T-helper 1 cell (primary cell): ENCODE results near the gene SLC2A4.

ENCODE experiments used
- DNase-seq, 5 donors: peaks; one replicate each; pipeline ENCODE4 v3.0.0-alpha.2; 2012 to 2020

The SLC2A4 gene

DNA sequence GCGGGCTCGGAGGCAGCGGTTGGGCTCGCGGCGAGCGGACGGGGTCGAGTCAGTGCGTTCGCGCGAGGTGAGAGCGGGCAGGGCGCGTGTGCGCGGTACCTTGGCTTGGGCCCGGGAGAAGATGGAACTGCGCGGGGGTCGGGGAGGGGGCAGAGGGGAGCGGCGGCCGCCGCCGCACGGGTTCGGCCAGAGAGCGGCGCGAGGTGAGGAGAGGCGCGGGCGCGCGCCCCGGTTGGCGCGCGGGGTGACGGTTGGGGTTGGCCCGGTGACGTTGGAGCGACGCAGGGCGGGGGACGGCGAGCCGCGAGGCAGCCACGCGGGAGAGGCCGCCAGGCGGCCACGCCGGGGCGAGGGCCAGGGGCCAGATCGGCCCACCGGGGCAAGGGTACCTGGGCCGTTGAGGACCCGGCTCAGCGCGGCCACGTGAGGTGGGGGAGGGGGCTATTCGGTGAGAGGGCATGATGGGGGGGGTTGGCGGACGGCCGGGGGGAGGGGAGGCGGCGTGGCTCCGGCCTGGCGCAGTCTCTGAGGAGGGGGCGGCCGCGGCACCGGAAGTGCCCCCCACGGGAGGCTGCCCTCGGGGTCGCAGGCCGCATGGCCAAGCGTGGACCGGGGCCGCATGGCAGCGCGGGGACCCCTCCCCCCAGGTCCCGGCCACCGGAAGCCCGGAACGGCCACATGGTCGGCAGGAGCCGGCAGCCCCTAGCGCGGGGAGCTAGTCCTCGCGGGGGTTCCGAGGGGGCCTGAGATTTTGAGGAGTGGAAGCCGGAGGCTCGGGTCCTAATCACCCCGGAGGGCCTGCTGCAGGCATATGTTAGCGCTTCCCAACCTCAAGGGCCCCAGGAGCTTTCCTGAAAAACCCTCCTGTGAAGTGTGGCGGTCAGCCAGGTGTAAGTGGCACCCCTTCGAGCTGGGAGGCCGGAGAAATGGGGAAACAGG, 26.4 kb downstream of the SLC2A4 start:
- DNase-seq: peak; percentile 38 to 67 (median 53)

- peak; percentile 82 to 88 (median 87) for DNase-seq
Measured at GRCh38 chr17:7308625-7309433, 27.3 kb downstream of the SLC2A4 start.

- DNase-seq: no peak
Measured at GRCh38 chr17:7309628-7310027, 28.1 kb downstream of the SLC2A4 start.

DNA sequence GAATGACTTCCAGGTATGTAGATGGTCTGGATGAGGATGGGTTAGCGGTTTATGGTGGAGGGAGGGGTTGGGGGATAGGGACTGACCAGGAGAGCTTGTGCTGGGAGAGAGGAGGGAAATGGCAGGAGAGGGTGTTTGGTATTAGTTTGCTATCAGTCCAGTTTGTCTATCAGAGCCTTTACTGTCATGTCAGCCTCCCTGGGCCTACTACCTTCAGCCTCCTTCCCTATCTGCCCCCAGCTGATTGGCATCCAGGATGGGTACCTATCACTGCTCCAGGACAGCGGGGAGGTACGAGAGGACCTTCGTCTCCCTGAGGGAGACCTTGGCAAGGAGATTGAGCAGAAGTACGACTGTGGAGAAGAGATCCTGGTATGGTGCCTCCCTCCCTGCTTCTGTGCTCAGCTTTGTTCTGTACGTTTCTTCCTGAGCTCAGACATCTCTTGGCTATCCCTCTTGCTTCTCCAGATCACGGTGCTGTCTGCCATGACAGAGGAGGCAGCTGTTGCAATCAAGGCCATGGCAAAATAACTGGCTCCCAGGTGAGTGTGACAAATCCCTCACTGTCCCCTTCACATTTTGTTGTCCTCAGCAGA, 29.7 kb downstream of the SLC2A4 start:
- DNase-seq: no peak

DNA sequence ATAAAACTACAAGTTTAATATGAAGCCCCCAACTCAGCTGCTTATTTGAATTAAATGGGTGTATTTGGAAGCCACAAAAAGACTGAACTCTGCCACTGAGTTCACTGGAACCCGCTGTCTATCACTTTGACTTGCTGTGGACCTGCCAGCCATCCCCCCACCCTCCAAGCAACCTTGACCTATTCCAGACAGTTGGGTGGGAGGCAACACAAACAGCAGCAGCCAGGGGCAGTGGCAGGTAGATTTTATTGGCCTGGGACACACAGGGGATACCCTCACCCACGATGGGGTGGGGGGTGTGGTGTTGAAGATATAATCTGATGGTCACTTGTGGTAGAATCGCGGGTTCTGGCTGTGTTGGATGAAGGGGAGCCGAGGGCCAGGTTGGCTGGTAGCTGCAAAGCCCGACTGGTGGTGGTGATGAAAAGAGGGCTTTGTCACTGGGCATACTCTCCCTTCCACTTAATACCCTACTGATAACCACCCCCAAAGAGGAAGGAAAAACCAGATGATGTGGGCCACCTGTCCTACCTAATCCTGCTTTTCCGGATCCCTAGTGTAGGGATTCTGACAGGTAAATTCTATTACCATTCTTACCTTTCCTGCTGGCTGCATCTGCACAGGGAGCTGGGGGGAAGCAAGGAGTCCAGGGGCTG, 31.0 kb downstream of the SLC2A4 start:
- DNase-seq: no peak

GRCh38 chr17:7313088-7313889, 31.8 kb downstream of the SLC2A4 start:
- no peak for DNase-seq

DNA sequence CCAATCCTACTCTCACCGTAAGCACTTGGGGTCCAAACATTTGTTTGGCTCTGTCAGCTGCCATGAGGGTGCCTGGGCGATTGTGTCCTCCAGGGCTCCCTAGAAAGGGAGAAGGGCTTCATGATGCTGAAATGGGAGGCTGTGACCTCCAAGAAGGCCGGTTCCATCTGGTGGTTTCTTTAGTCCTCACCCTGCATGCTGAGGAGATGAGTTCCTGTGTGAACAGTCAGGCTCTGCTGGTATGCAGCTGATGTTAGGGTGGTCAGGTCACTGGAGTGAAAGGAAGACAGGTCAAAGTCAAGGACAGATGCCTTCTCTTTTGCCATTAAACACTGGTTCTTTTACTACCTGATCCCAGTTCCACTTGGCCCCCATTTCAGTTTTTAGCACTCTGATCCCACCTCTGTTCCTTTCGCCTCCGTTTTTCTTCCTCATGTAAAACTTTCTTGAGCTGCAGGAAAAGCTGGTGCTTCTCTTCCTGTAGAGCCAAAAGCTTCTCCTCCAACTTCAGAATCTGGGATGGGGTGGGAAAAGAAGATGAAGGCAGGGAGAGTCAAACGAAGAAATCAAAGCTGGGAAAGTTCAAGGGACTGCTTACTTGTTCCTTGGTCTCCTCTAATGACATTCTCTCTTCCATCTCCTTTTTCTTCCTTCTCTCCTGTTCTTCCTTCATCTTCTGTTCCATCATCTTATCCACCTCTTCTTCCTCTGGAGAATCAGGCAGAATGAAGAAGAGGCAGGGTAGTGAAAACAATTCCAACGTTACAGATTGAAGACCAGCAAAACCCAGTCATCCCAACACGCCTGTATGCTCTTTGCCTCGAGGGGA, 32.6 kb downstream of the SLC2A4 start:
- DNase-seq: no peak

- peak; percentile 84 to 93 (median 92) for DNase-seq
Measured at GRCh38 chr17:7314719-7315569, 33.4 kb downstream of the SLC2A4 start, which contains the start of gene GPS2. Gene GPS2, minus strand, starts transcription at chr17:7315360. Its CDS starts 308 bp downstream, at chr17:7315052.

GRCh38 chr17:7315570-7316235, 34.2 kb downstream of the SLC2A4 start:
- no peak for DNase-seq

GRCh38 chr17:7317161-7317803, 35.8 kb downstream of the SLC2A4 start:
- DNase-seq: no peak

DNA sequence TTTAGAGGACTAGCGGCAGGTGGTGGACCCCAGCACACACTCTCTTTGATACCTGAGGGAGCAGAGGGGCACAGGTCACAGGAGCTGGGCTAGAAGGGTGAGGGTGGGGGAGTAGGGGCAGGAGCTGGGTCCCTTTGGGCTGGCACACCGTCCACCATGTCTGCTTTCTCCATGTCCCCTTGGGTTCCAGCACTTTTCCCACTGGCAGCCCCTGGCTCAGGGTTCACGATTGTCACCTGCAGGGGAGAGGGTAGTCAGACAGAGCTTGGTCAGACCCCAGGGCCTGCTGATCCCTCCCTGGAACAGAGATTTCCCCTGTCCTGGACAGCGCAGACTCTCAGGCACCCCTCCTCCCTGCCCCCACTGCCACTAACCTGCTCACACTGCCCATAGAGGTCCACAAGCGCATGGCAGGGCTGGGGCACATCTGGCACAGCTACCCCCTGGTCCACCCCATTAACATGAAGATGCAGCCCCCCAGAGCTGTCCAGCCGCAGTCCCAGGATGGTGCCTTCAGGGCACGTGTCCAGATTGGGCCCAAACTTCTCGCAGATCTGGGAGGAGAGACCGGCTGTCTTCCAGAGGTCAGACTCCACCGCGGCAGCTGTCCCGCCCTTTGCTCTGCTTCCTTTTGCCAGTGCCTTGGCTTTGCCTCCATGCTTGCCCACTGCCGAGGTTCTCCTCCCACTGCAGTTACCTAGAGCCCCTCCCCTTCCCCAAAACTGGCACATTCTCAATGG, 36.8 kb downstream of the SLC2A4 start:
- DNase-seq: no peak

DNA sequence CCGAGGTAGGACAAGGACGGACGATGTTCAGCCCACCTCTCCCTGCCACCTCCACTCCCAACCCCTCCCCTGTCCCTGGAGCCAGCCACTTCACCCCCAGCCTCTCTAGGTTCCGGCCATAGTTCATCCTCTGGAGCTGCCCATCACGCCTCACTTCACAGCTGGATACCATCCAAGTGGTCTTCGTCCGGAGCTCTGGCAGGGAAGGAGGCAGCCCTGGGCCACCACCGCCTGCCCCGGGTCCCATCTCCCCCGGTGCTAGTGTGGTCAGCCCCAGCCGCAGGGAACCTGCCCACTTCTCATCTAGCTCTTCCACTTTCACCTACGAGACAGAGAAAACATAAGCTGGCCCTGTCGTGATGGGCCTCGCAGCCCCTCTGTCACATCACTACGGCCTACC, 39.9 kb downstream of the SLC2A4 start:
- no peak for DNase-seq

DNA sequence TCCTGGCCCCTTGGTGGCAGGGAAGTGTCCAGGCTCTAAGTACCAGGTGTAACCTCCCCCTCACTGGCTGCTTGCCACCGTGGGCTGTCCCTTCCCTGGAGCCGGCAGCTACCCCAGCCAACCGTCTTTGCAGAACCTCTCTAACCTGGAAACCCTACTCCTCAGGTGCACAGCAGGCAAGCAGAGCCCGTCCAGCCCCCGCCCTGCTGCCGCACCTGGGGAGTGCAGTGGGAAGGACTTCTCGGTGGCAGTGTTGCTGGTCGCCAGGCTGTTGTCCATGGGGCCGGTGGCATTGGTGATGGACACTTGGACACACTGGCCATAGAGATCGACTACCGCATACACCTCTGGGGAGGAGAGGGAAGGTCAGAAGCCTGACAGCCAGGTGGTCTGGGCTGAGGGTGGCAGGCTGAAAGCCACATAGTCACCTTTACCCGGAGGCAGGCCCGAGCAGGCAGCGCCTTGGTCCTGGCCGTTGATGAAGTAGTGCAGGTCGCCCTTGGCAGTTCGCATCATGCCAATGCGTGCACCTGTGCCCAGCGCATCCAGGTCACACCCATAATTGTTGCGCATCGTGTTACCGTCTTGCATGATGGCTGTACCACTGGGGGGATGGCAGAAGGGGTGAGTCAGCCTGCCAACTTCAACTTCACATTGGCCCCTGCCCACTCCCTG, 41.1 kb downstream of the SLC2A4 start:
- DNase-seq: no peak

DNA sequence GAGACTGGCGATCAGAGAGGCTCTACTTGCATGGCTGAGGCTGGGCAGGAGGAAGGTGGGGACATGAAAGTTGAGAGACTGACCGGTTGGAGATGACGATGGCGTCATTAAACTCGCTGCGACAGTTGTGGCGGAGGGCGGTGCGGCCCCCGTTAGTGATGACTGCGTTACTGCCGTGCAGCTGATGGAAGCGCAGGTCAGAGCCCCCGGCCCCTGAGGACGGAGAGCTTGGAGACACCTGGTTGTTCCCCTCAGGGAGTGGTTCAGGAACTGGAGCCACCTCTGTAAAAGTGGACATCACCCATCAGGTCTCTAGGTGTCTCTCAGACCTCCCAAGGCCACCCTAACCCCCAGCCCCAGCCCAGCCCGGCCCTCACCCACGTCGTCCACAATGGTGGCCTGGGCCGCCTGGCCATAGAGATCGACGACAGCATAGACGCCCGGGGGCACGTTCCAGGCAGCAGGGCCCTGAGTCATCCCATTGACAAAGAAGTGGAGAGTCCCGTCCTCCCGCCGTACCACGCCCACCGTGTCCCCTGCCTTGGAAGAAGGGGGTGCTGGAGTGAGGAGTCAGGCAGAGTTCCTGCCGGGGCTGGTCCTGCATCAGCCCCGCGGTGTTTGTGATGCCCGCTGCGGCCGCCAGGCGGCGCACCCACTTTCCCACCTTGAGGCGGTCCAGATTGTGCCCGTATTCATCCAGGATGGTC, 42.4 kb downstream of the SLC2A4 start:
- peak in 4 of 5 donors; percentile 46 to 57 (median 48) for DNase-seq

DNA sequence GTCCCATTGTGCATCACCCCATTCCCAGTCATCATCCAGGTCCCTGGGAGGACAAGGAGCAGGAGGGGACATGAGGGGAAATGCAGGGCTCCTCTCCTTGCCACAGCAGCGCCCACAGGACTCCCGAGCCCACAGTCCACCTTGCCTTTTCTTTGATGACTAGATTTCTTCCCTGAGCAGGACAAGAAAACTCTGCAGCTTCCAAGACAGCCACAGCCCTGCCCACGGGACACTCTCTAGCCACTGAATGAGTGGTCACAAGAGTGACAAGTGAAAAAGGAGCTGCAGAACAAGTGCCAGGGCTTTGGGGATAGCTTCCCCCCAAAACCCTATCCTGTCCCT, 42.9 kb downstream of the SLC2A4 start:
- DNase-seq: no peak

DNA sequence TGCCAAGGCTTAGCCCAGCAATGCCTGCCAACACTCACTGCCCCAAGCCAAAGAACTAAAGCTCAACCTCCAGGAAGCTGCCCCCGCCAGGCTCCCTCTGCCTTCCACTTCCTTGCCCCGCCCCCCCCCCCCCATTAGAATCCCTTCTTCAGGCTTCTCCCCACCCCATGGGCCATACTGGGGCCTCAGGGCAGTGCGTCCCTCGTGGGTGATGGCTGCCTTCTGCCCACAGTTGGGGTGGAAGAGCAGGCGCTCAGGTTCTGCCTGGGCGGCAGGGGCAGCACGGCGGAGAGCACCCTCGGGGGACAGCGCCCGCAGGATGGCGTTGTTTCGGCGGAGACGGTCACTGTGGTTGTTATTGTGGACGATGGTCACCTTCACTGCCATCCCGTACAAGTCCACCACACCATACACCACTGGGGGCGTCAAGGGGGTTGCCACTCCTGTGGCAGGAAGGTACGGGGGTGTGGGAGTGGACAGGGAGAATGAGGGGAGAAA, 43.6 kb downstream of the SLC2A4 start:
- DNase-seq: no peak

DNA sequence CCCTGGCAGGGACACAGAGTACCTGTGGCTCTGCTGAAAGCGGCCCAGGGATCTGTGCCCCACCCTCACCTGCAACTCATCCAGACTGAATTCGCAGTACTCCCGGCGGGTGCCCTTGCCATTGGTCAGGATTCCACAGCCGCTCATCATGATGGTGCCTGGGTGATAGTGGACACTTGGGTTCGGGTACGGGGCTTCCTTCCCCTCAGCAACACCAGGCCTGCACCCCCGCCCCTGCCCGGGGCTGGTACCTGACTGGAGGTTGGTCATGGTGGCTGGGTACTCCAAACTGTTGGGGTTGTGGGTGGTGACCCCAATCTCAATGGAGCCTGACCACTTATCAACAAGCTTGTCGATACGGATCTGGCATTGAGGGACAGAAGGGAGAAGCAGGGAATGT, 44.7 kb downstream of the SLC2A4 start:
- no peak for DNase-seq
